Activated T-helper 2 cell treated with anti-CD3 and anti-CD28 coated beads, Interferon-gamma antibody, Interleukin-2, Interleukin-4, amounts not matched to agents 10 μg/mL and 5 μg/mL and 100 μg/mL, durations not matched to agents 14 hours and 24 hours and 36 hours (primary cell): ENCODE data around the gene OCSTAMP. TPM values are rescaled to one million over a fixed set of nuclear protein-coding genes. Genes with fewer than 3 reads are reported as not detected.

ENCODE experiments used
- DNase-seq: peaks from one replicate; pipeline ENCODE4 v3.0.0; 2021; ENCODE audit warnings: low spot score
- H3K27ac Mint-ChIP-seq: one replicate; pipeline ENCODE4 v1.8.0; 2021; ENCODE audit warnings: mixed read lengths
- H3K27me3 Mint-ChIP-seq: one replicate; pipeline ENCODE4 v1.8.0; 2021; ENCODE audit warnings: low read depth, mixed read lengths
- H3K36me3 Mint-ChIP-seq: one replicate; pipeline ENCODE4 v1.8.0; 2021; ENCODE audit warnings: low read depth, mixed read lengths
- H3K4me1 Mint-ChIP-seq: one replicate; pipeline ENCODE4 v1.8.0; 2021; ENCODE audit warnings: low read depth, mixed read lengths
- H3K4me3 Mint-ChIP-seq: one replicate; pipeline ENCODE4 v1.8.0; 2021; ENCODE audit warnings: low read depth, mild to moderate bottlenecking, moderate library complexity, mixed read lengths
- H3K9me3 Mint-ChIP-seq: one replicate; pipeline ENCODE4 v1.8.0; 2021; ENCODE audit warnings: mixed read lengths
- intact Hi-C: fragments of 100-400 bp; cut with micrococcal nuclease; formaldehyde crosslinking; loops from one replicate; pipeline ENCODE4 v1.15.1; 2023
- total RNA-seq: library from RNA; stranded (reverse); gene quantifications from 2 replicates; pipeline ENCODE4 v1.2.3, GENCODE V29; 2022

Gene OCSTAMP
- total RNA-seq, 1 donor from 2014 or later, result not detected

GRCh38 chr20:46581391-46581790 is 30.9 kb upstream of the OCSTAMP start:
- DNase-seq, result no peak
- peaks cover 22% of the 10 kb centered on the region for H3K27me3 Mint-ChIP-seq
- no peaks in the 10 kb centered on the region for H3K4me1 Mint-ChIP-seq
- no peak overlapping the region for H3K4me3 Mint-ChIP-seq
- intact Hi-C loops, result no loop called here
- no peaks in the 10 kb centered on the region for H3K36me3 Mint-ChIP-seq
- H3K27ac Mint-ChIP-seq, result no peak overlapping the region
- no peaks in the 10 kb centered on the region for H3K9me3 Mint-ChIP-seq

- no peak for DNase-seq
- Mint-ChIP-seq H3K27me3 (peaks cover 22% of the 10 kb centered on the region), H3K4me1 (peaks cover 6% of the 10 kb centered on the region), H3K36me3 (no peaks in the 10 kb centered on the region), H3K9me3 (no peaks in the 10 kb centered on the region), H3K27ac (no peak overlapping the region), H3K4me3 (no peak overlapping the region)
- intact Hi-C loops, result no loop called here
Observed at GRCh38 chr20:46580613-46581205, 30.3 kb upstream of the OCSTAMP start.

- Mint-ChIP-seq H3K36me3 (no peaks in the 10 kb centered on the region), H3K9me3 (no peaks in the 10 kb centered on the region), H3K27ac (no peak overlapping the region), H3K4me3 (no peak overlapping the region), H3K4me1 (peaks cover 9% of the 10 kb centered on the region), H3K27me3 (peaks cover 19% of the 10 kb centered on the region)
- no peak for DNase-seq
- intact Hi-C loops, result no loop called here
Observed at GRCh38 chr20:46578745-46579144, 28.3 kb upstream of the OCSTAMP start.

- H3K27me3 Mint-ChIP-seq, result peaks cover 22% of the 10 kb centered on the region
Observed at GRCh38 chr20:46576774-46577395, 26.4 kb upstream of the OCSTAMP start.

GRCh38 chr20:46575937-46576461 is 25.5 kb upstream of the OCSTAMP start:
- no peaks in the 10 kb centered on the region for H3K9me3 Mint-ChIP-seq
- intact Hi-C loops, result no loop called here
- peaks cover 9% of the 10 kb centered on the region for H3K4me1 Mint-ChIP-seq
- H3K27ac Mint-ChIP-seq, result no peak overlapping the region
- DNase-seq, result no peak
- H3K27me3 Mint-ChIP-seq, result peaks cover 22% of the 10 kb centered on the region
- no peaks in the 10 kb centered on the region for H3K36me3 Mint-ChIP-seq
- H3K4me3 Mint-ChIP-seq, result no peak overlapping the region

More at GRCh38 chr20:46576774-46577395, 26.4 kb upstream of the OCSTAMP start:
- Mint-ChIP-seq H3K9me3 (no peaks in the 10 kb centered on the region), H3K4me1 (peaks cover 9% of the 10 kb centered on the region), H3K27ac (no peak overlapping the region), H3K36me3 (no peaks in the 10 kb centered on the region), H3K4me3 (no peak overlapping the region)
- no peak for DNase-seq
- intact Hi-C loops, result no loop called here

- no peaks in the 10 kb centered on the region for H3K36me3 Mint-ChIP-seq
- intact Hi-C loops, result no loop called here
- H3K27me3 Mint-ChIP-seq, result peaks cover 25% of the 10 kb centered on the region
- H3K9me3 Mint-ChIP-seq, result no peaks in the 10 kb centered on the region
- H3K27ac Mint-ChIP-seq, result no peak overlapping the region
- DNase-seq, result no peak
- no peak overlapping the region for H3K4me3 Mint-ChIP-seq
- peaks cover 9% of the 10 kb centered on the region for H3K4me1 Mint-ChIP-seq
Observed at GRCh38 chr20:46575394-46575793, 24.9 kb upstream of the OCSTAMP start.

- intact Hi-C loops, result no loop called here
- H3K4me3 Mint-ChIP-seq, result no peak overlapping the region
- DNase-seq, result no peak
- peaks cover 9% of the 10 kb centered on the region for H3K4me1 Mint-ChIP-seq
- H3K27ac Mint-ChIP-seq, result no peak overlapping the region
- H3K27me3 Mint-ChIP-seq, result peaks cover 32% of the 10 kb centered on the region
- H3K9me3 Mint-ChIP-seq, result no peaks in the 10 kb centered on the region
- H3K36me3 Mint-ChIP-seq, result no peaks in the 10 kb centered on the region
Observed at GRCh38 chr20:46573788-46574584, 23.5 kb upstream of the OCSTAMP start.

- Mint-ChIP-seq H3K36me3 (no peaks in the 10 kb centered on the region), H3K4me3 (no peak overlapping the region), H3K27ac (no peak overlapping the region), H3K27me3 (peaks cover 29% of the 10 kb centered on the region), H3K4me1 (peaks cover 9% of the 10 kb centered on the region), H3K9me3 (no peaks in the 10 kb centered on the region)
- intact Hi-C loops, result no loop called here
- no peak for DNase-seq
Observed at GRCh38 chr20:46573234-46573633, 22.8 kb upstream of the OCSTAMP start.

- Mint-ChIP-seq H3K27ac (no peak overlapping the region), H3K9me3 (no peaks in the 10 kb centered on the region), H3K27me3 (peaks cover 29% of the 10 kb centered on the region), H3K4me3 (no peak overlapping the region), H3K4me1 (peaks cover 9% of the 10 kb centered on the region), H3K36me3 (no peaks in the 10 kb centered on the region)
- no peak for DNase-seq
- intact Hi-C loops, result no loop called here
Observed at GRCh38 chr20:46572790-46573189, 22.3 kb upstream of the OCSTAMP start.

- Mint-ChIP-seq H3K4me3 (no peak overlapping the region), H3K27ac (no peak overlapping the region), H3K27me3 (peaks cover 33% of the 10 kb centered on the region), H3K9me3 (no peaks in the 10 kb centered on the region), H3K4me1 (peaks cover 13% of the 10 kb centered on the region), H3K36me3 (no peaks in the 10 kb centered on the region)
- intact Hi-C loops, result no loop called here
- no peak for DNase-seq
Observed at GRCh38 chr20:46572153-46572552, 21.7 kb upstream of the OCSTAMP start.

GRCh38 chr20:46571418-46571817 is 21.0 kb upstream of the OCSTAMP start:
- Mint-ChIP-seq H3K36me3 (no peaks in the 10 kb centered on the region), H3K27me3 (peaks cover 33% of the 10 kb centered on the region), H3K4me3 (no peak overlapping the region), H3K4me1 (peaks cover 13% of the 10 kb centered on the region), H3K27ac (no peak overlapping the region), H3K9me3 (no peaks in the 10 kb centered on the region)
- DNase-seq, result no peak
- intact Hi-C loops, result no loop called here

GRCh38 chr20:46570956-46571355 is 20.5 kb upstream of the OCSTAMP start:
- Mint-ChIP-seq H3K4me1 (peaks cover 9% of the 10 kb centered on the region), H3K36me3 (no peaks in the 10 kb centered on the region), H3K27me3 (peaks cover 33% of the 10 kb centered on the region), H3K27ac (no peak overlapping the region), H3K9me3 (no peaks in the 10 kb centered on the region), H3K4me3 (no peak overlapping the region)
- intact Hi-C loops, result no loop called here
- DNase-seq, result no peak

- H3K27ac Mint-ChIP-seq, result no peak overlapping the region
- no peak for DNase-seq
- H3K4me1 Mint-ChIP-seq, result peaks cover 4% of the 10 kb centered on the region
- intact Hi-C loops, result no loop called here
- no peak overlapping the region for H3K4me3 Mint-ChIP-seq
- no peaks in the 10 kb centered on the region for H3K9me3 Mint-ChIP-seq
- no peaks in the 10 kb centered on the region for H3K36me3 Mint-ChIP-seq
- peaks cover 33% of the 10 kb centered on the region for H3K27me3 Mint-ChIP-seq
Observed at GRCh38 chr20:46569961-46570360, 19.5 kb upstream of the OCSTAMP start.
